HS-27A (cell line): ENCODE results near the gene FOXI1.

Experiments
- DNase-seq: peaks from one replicate; pipeline ENCODE4 v3.0.0-alpha.2; 2012; ENCODE audit warnings: low read depth, missing footprints

The FOXI1 gene

GRCh38 chr5:170151097-170151831 is 45.6 kb downstream of the FOXI1 start:
- peak; percentile 81 for DNase-seq

- DNase-seq, result no peak
Measured at GRCh38 chr5:170152767-170153166, 47.1 kb downstream of the FOXI1 start.

GRCh38 chr5:170154297-170154696 is 48.6 kb downstream of the FOXI1 start:
- DNase-seq, result no peak

GRCh38 chr5:170154744-170155143 is 49.0 kb downstream of the FOXI1 start:
- DNase-seq, result no peak

GRCh38 chr5:170155771-170156170 is 50.1 kb downstream of the FOXI1 start:
- DNase-seq, result no peak

- peak; percentile 27 for DNase-seq
Measured at GRCh38 chr5:170159101-170159698, 53.5 kb downstream of the FOXI1 start.
